HG02852 (cell line): ENCODE data around the gene C20orf96.
"Not testable (repeated sequence)": the region's sequence is repeated elsewhere in the genome, so short reads cannot be mapped to it uniquely, and the experiment has no call there.

Experiments
- ATAC-seq: cut with Tn5 transposase; IDR thresholded peaks from one replicate; pipeline ENCODE4 v1.9.1; 2021; ENCODE audit warnings: mild to moderate bottlenecking, moderate library complexity; ENCODE audit not compliant: unreplicated experiment

C20orf96 gene

DNA sequence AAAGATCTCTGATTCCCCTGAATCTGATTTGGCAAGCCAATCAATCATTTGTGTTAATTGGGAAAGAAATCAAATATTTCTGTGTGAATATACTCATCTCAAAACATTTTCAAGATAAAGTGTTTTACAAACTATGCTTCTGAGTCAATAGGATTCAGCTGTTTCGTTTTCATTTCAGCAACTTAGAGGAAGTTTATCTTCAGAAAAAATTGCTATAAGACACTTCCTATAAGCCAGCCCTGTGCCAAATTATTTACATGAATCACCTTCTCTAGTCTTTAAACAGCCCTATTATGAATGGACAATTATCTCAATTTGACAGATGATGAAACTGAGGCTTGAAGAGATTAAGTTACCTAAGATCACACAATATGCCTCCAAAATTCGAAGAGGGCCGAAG lies 52.6 kb downstream of the C20orf96 start:
- ATAC-seq = peak; percentile 70

DNA sequence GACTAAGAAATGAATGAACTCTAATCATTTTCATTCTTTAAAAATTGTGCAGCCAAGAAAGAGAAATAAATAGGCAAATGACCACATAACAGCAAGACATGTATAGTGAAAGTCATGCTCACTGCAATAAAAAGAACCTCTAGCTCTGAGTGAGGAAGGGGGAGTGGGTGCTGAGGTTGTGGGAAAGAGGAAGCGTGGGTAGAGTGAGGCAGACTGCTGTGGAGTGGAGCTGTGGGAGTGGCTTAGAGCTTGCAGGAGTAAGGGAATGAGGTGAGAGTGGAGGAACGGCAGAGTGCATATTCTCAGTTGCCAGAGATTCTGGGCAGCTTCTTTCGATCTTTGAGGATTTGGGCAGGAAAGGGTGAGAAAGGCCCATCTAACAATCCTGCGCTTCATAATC lies 53.1 kb downstream of the C20orf96 start:
- ATAC-seq = peak; percentile 64

DNA sequence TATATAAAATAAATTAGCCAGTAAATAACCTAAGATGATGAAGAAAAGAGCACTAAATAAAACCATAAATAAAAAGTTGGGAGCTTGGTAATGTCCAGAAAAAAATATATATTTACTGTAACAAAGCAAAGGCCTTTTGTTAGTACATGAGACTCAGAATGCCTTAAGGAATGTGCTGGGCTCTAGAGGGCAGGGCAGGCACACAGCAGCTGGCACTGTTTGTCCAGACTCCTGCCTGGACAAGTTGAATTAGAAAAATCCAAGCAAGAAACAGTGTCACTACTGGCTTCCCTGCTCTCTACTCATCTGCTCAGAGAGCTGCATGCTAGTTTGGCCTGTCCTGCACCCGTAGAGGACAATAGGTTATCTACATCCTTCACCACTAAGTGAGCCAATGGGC lies 54.7 kb downstream of the C20orf96 start:
- ATAC-seq = no peak

DNA sequence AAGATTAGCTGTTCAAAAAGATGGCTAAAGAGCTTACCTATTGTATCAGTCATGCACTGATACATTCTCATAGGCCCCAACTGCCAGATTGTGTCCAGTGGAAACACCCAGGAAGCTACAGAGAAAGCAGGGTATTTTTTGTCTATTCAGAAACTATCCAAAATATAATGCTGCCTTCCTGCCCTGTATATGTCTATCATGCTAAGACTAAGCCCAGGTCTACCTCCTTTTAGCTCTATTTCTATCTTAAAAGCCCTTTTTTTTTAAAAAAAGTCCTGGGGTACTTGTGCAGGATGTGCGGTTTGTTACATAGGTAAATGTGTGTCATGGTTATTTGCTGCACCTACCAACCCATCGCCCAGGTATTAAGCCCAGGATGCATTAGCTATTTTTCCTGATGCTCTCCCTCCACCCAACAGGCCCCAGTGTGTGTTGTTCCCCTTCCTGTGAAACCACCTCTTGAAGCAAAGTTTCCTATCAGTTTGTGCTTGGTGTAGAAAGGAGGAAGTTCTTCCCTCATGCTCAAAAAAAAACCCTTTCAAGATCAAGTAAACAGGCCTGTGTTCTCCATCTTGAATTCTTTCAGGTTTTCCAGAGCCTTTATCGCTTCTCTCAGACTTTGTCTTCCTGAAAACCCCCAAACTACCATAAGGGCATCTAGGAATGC lies 63.0 kb downstream of the C20orf96 start:
- no peak for ATAC-seq

DNA sequence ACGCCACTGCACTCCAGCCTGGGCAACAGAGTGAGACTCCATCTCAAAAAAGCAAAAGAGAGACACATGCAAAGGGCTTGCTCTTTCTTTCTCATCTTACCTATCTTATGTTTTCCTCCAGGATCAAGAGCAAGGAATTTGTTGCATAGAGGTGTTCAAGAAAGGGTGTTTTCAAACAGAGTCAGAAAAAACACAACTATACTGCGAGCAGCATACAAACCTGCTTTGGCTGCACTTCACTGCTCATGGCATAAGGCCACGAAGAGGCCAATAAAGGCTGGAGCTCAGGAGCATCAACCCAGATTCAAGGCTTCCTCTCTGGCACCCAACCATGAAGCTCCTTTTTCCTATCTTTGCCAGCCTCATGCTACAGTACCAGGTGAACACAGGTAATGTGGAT lies 63.6 kb downstream of the C20orf96 start, which contains the start of gene DEFB129:
Gene DEFB129, plus strand, starts transcription at position 301 of the 400 bp plus-strand sequence. Its CDS starts 31 bp downstream, at position 332.
- no peak for ATAC-seq

DNA sequence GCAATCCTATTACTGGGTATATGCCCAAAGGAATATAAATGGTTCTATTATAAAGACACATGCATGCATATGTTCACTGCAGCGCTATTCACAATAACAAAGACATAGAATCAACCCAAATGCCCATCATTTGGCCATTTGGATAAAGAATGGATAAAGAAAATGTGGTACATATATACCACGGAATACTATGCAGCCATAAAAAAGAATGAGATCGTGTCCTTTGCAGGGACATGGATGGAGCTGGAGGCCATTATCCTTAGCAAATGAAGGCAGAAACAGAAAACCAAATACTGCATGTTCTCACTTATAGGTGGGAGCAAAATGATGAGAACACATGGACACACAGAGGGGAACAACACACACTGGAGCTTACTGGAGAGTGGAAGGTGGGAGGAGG lies 64.7 kb downstream of the C20orf96 start:
- ATAC-seq = not testable (repeated sequence)

DNA sequence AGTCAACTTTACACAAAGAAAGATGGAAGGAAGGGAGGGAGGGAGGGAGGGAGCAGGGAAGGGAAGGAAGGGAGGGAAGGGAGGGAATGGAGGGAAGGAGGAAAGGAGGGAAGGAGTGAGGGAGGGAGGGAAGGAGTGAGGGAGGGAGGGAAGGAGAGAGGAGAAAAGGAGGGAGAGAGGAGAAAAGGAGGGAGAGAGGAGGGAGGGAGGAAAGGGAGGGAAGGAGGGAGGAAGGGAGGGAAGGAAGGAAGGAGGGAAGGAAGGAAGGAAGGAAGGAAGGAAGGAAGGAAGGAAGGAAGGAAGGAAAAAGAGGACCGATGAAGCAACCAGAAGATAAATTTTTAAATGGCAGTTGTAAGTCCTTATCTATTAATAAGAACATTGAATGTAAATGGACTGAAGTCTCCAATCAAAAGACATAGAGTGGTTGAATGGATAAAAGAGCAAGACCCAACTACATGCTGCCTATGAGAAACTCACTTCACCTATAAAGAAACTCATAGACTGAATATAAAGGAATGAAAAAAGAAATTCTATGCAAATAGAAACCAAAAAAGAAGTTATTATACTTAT lies 69.2 kb downstream of the C20orf96 start:
- ATAC-seq = no peak
